GM19035 (cell line): Measurements from ENCODE around the gene AHCY.
"Not testable (repeated sequence)": the region's sequence is repeated elsewhere in the genome, so short reads cannot be mapped to it uniquely, and the experiment has no call there.

Source experiments
- ATAC-seq: cut with Tn5 transposase; IDR thresholded peaks from one replicate; pipeline ENCODE4 v1.9.1; 2021; ENCODE audit not compliant: unreplicated experiment

The AHCY gene

GRCh38 chr20:34262488-34263288 is 40.5 kb downstream of the AHCY start:
- ATAC-seq: no peak

GRCh38 chr20:34260208-34260942 is 42.8 kb downstream of the AHCY start:
- no peak for ATAC-seq

GRCh38 chr20:34256629-34257124 is 46.5 kb downstream of the AHCY start:
- no peak for ATAC-seq

GRCh38 chr20:34254979-34255378 is 48.2 kb downstream of the AHCY start:
- ATAC-seq: no peak

- not testable (repeated sequence) for ATAC-seq
These were observed 50.6 kb downstream of the AHCY start for GRCh38 chr20:34252431-34253086.

- ATAC-seq: no peak
These were observed 51.5 kb downstream of the AHCY start for GRCh38 chr20:34251619-34252018.

- no peak for ATAC-seq
These were observed 53.1 kb downstream of the AHCY start for GRCh38 chr20:34250005-34250404.

- ATAC-seq: no peak
These were observed 53.9 kb downstream of the AHCY start for GRCh38 chr20:34249291-34249690.

- ATAC-seq: no peak
These were observed 57.0 kb downstream of the AHCY start for GRCh38 chr20:34246126-34246626.

GRCh38 chr20:34243377-34243776 is 59.8 kb downstream of the AHCY start:
- no peak for ATAC-seq

GRCh38 chr20:34242879-34243278 is 60.3 kb downstream of the AHCY start:
- no peak for ATAC-seq

- ATAC-seq: not testable (repeated sequence)
These were observed 61.1 kb downstream of the AHCY start for GRCh38 chr20:34242015-34242414.

- no peak for ATAC-seq
These were observed 62.2 kb downstream of the AHCY start, which contains the start of gene ASIP for GRCh38 chr20:34240693-34241615. Gene ASIP, plus strand, starts transcription at chr20:34241423. Its CDS starts 18,952 bp downstream, at chr20:34260375.

GRCh38 chr20:34240121-34240520 is 63.0 kb downstream of the AHCY start:
- no peak for ATAC-seq

- ATAC-seq: no peak
These were observed 65.2 kb downstream of the AHCY start for GRCh38 chr20:34237942-34238341.

GRCh38 chr20:34235875-34236274 is 67.3 kb downstream of the AHCY start:
- ATAC-seq: no peak

GRCh38 chr20:34233687-34234086 is 69.5 kb downstream of the AHCY start:
- no peak for ATAC-seq

GRCh38 chr20:34232494-34233087 is 70.6 kb downstream of the AHCY start:
- ATAC-seq: no peak

GRCh38 chr20:34231634-34232033 is 71.5 kb downstream of the AHCY start:
- no peak for ATAC-seq
